Posterior cingulate gyrus (tissue), 11 donors: Measurements from ENCODE around the gene GLI3.
A peak's percentile ranks its signal among the peaks of the same experiment; 100 is the strongest.

Experiments used
- DNase-seq, 10 donors: peaks; one replicate each; pipeline versions ENCODE4 v3.0.0 to v3.0.0-alpha.2; 2020 to 2021; ENCODE audit warnings: mixed read lengths in 3 of 10
- intact Hi-C: fragments of 100-400 bp; cut with DNase I; formaldehyde crosslinking; loops from one replicate; pipeline ENCODE4 v1.15.1; 2023

The GLI3 gene

GRCh38 chr7:42064534-42064933, 172.5 kb downstream of the GLI3 start:
- intact Hi-C loops = no loop called here
- DNase-seq = no peak

- no peak for DNase-seq
- intact Hi-C loops = no loop called here
These were observed 177.7 kb downstream of the GLI3 start for GRCh38 chr7:42059275-42059674.

- no peak for DNase-seq
- intact Hi-C loops = no loop called here
These were observed 179.7 kb downstream of the GLI3 start for GRCh38 chr7:42057331-42057730.

- no peak for DNase-seq
- intact Hi-C loops = no loop called here
These were observed 181.8 kb downstream of the GLI3 start for GRCh38 chr7:42055171-42055570.

GRCh38 chr7:42053834-42054233, 183.2 kb downstream of the GLI3 start:
- no peak for DNase-seq
- intact Hi-C loops = no loop called here

GRCh38 chr7:42049761-42050160, 187.2 kb downstream of the GLI3 start:
- no peak for DNase-seq
- intact Hi-C loops = no loop called here

GRCh38 chr7:42046483-42046882, 190.5 kb downstream of the GLI3 start:
- no peak for DNase-seq
- intact Hi-C loops = no loop called here

GRCh38 chr7:42045961-42046360, 191.0 kb downstream of the GLI3 start:
- intact Hi-C loops = no loop called here
- no peak for DNase-seq

GRCh38 chr7:42039921-42040320, 197.1 kb downstream of the GLI3 start:
- intact Hi-C loops = no loop called here
- no peak for DNase-seq

- intact Hi-C loops = no loop called here
- no peak for DNase-seq
These were observed 201.8 kb downstream of the GLI3 start for GRCh38 chr7:42035210-42035609.

- intact Hi-C loops = no loop called here
- no peak for DNase-seq
These were observed 203.5 kb downstream of the GLI3 start for GRCh38 chr7:42033480-42033879.

GRCh38 chr7:42029405-42029804, 207.6 kb downstream of the GLI3 start:
- intact Hi-C loops = no loop called here
- DNase-seq = no peak

GRCh38 chr7:42027521-42027920, 209.5 kb downstream of the GLI3 start:
- DNase-seq = no peak
- intact Hi-C loops = no loop called here

- DNase-seq = no peak
- intact Hi-C loops = no loop called here
These were observed 210.3 kb downstream of the GLI3 start for GRCh38 chr7:42026622-42027197.

GRCh38 chr7:42025635-42026375, 211.2 kb downstream of the GLI3 start:
- intact Hi-C loops = no loop called here
- peak in 1 of 10 donors; percentile 65 for DNase-seq

GRCh38 chr7:42024537-42024936, 212.5 kb downstream of the GLI3 start:
- no peak for DNase-seq
- intact Hi-C loops = no loop called here

- intact Hi-C loops = no loop called here
- peak in 1 of 10 donors; percentile 66 for DNase-seq
These were observed 213.7 kb downstream of the GLI3 start for GRCh38 chr7:42023262-42023661.

GRCh38 chr7:42022791-42023190, 214.2 kb downstream of the GLI3 start:
- DNase-seq = no peak
- intact Hi-C loops = no loop called here

GRCh38 chr7:42022056-42022455, 215.0 kb downstream of the GLI3 start:
- intact Hi-C loops = no loop called here
- DNase-seq = no peak

GRCh38 chr7:42021631-42022030, 215.4 kb downstream of the GLI3 start:
- no peak for DNase-seq
- intact Hi-C loops = no loop called here

- intact Hi-C loops = no loop called here
- no peak for DNase-seq
These were observed 216.9 kb downstream of the GLI3 start for GRCh38 chr7:42020061-42020460.

GRCh38 chr7:42017349-42017986, 219.5 kb downstream of the GLI3 start:
- intact Hi-C loops = no loop called here
- DNase-seq = peak in 1 of 10 donors; percentile 57
